HepG2 (cell line): ENCODE results near the gene CRYGS.

Experiments used
- CENPBD1 ChIP-seq: sonication (generic); formaldehyde crosslinking; IDR thresholded peaks from 2 replicates; pipeline ENCODE4 v1.8.0; 2022; ENCODE audit warnings: missing genetic modification reagents, low read depth, mild to moderate bottlenecking, borderline replicate concordance
- HDAC6 ChIP-seq: fragments of 200-600 bp; sonication (generic); IDR thresholded peaks from 2 replicates; pipeline ENCODE4 v1.7.0; 2017; ENCODE audit warnings: mild to moderate bottlenecking, antibody characterized with exemption, low read length, low read depth
- HMGXB4 ChIP-seq, 2 experiments: sonication (generic) in 1 of 2; formaldehyde crosslinking in 1 of 2; IDR thresholded peaks; 2 replicates each; pipeline versions ENCODE4 v1.4.0 to v1.6.1; 2018 to 2020; ENCODE audit warnings: missing genetic modification reagents in 2 of 2, borderline replicate concordance in 1 of 2, low read depth in 1 of 2, mild to moderate bottlenecking in 1 of 2, missing biosample characterization in 1 of 2
- NFE2L1 ChIP-seq: sonication (generic); formaldehyde crosslinking; IDR thresholded peaks from 2 replicates; pipeline ENCODE4 v1.4.0; 2020; ENCODE audit warnings: missing genetic modification reagents, mild to moderate bottlenecking, borderline replicate concordance
- NR2F2 ChIP-seq: IDR thresholded peaks from 2 replicates; pipeline ENCODE4 v1.6.1; 2012; ENCODE audit warnings: low read depth, inconsistent platforms, borderline replicate concordance
- PHF5A ChIP-seq: IDR thresholded peaks from one replicate; pipeline ENCODE4 v1.6.1; 2018; ENCODE audit warnings: low read depth, missing genetic modification reagents; ENCODE audit not compliant: unreplicated experiment
- SRF ChIP-seq: IDR thresholded peaks from 2 replicates; pipeline ENCODE4 v1.6.1; 2011; ENCODE audit warnings: mild to moderate bottlenecking, low read depth, low read length, moderate library complexity
- TCF12 ChIP-seq, 2 experiments: fragments of 450-650 bp in 1 of 2; sonication (generic) in 1 of 2; formaldehyde crosslinking in 1 of 2; IDR thresholded peaks; 2 replicates each; pipeline versions ENCODE4 v1.6.1 to v1.8.0; 2017 to 2022; ENCODE audit warnings: antibody characterized with exemption in 1 of 2, mild to moderate bottlenecking in 1 of 2, missing genetic modification reagents in 1 of 2, moderate library complexity in 1 of 2
- U2AF2 ChIP-seq: fragments of 200-400 bp; formaldehyde crosslinking; IDR thresholded peaks from 2 replicates; pipeline ENCODE4 v1.6.1; 2017; ENCODE audit warnings: low read depth, mild to moderate bottlenecking, low read length
- ZNF407 ChIP-seq: sonication (generic); formaldehyde crosslinking; IDR thresholded peaks from one replicate; pipeline ENCODE4 v1.5.1; 2020; ENCODE audit warnings: mild to moderate bottlenecking, missing genetic modification reagents; ENCODE audit errors: not compliant biosample characterization
- ZNF512B ChIP-seq: sonication (generic); formaldehyde crosslinking; IDR thresholded peaks from 2 replicates; pipeline ENCODE4 v1.5.1; 2020; ENCODE audit warnings: missing genetic modification reagents, mild to moderate bottlenecking, borderline replicate concordance

GRCh38 chr3:186540221-186540834 is 3.9 kb downstream of the CRYGS start:
- TF ChIP-seq PHF5A (CRISPR knock-in tag) (no peak), HDAC6 (no peak), TCF12 (IDR thresholded peaks at IDR 0.05) (no peak), TCF12 (CRISPR knock-in tag; IDR thresholded peaks at IDR 0.05) (no peak), HMGXB4 (CRISPR knock-in tag; IDR thresholded peaks at IDR 0.05; ENCODE audit: borderline replicate concordance in 1 of 2, low read depth in 1 of 2) (no peak), SRF (no peak), NR2F2 (no peak), U2AF2 (no peak), ZNF407 (CRISPR knock-in tag) (no peak), CENPBD1 (CRISPR knock-in tag) (no peak), NFE2L1 (CRISPR knock-in tag) (no peak), ZNF512B (CRISPR knock-in tag) (no peak)
